CD4-positive, alpha-beta T cell treated with Interleukin-1 beta for 1 hour (primary cell): ENCODE results near the gene PLEKHG5.

Experiments
- DNase-seq, 2 donors: peaks; one replicate each; pipeline ENCODE4 v3.0.0-alpha.2; 2020 to 2022

Gene PLEKHG5, protein sequence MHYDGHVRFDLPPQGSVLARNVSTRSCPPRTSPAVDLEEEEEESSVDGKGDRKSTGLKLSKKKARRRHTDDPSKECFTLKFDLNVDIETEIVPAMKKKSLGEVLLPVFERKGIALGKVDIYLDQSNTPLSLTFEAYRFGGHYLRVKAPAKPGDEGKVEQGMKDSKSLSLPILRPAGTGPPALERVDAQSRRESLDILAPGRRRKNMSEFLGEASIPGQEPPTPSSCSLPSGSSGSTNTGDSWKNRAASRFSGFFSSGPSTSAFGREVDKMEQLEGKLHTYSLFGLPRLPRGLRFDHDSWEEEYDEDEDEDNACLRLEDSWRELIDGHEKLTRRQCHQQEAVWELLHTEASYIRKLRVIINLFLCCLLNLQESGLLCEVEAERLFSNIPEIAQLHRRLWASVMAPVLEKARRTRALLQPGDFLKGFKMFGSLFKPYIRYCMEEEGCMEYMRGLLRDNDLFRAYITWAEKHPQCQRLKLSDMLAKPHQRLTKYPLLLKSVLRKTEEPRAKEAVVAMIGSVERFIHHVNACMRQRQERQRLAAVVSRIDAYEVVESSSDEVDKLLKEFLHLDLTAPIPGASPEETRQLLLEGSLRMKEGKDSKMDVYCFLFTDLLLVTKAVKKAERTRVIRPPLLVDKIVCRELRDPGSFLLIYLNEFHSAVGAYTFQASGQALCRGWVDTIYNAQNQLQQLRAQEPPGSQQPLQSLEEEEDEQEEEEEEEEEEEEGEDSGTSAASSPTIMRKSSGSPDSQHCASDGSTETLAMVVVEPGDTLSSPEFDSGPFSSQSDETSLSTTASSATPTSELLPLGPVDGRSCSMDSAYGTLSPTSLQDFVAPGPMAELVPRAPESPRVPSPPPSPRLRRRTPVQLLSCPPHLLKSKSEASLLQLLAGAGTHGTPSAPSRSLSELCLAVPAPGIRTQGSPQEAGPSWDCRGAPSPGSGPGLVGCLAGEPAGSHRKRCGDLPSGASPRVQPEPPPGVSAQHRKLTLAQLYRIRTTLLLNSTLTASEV

GRCh38 chr1:6491480-6491962, at the start of gene PLEKHG5:
Gene PLEKHG5 (minus strand): TSS chr1:6491667. CDS start chr1:6477571, 14,096 bp downstream.
- DNase-seq = no peak

- no peak for DNase-seq
Observed at GRCh38 chr1:6538956-6539355, 47.5 kb upstream of the PLEKHG5 start.

- DNase-seq = no peak
Observed at GRCh38 chr1:6536291-6536690, 44.8 kb upstream of the PLEKHG5 start.

DNA sequence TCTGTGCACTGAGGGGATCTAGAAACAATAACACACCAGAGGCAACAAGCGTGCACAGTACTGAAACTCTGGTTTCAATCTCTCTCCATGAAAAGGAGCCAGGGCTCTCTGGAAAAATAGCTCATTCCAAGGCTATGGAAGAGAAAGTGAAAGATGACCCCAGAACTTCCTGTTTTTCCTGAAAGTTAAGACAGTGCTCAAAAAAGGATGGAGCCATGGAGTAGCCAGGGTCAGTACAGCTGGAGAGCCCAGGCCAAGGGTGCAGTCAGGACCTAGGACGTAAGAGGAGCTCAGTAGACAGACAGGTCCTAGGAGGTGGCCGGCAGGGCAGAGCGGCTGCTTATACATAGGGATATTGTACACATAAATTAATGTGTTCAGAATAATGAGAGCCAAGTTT, 43.7 kb upstream of the PLEKHG5 start:
- DNase-seq = no peak

DNA sequence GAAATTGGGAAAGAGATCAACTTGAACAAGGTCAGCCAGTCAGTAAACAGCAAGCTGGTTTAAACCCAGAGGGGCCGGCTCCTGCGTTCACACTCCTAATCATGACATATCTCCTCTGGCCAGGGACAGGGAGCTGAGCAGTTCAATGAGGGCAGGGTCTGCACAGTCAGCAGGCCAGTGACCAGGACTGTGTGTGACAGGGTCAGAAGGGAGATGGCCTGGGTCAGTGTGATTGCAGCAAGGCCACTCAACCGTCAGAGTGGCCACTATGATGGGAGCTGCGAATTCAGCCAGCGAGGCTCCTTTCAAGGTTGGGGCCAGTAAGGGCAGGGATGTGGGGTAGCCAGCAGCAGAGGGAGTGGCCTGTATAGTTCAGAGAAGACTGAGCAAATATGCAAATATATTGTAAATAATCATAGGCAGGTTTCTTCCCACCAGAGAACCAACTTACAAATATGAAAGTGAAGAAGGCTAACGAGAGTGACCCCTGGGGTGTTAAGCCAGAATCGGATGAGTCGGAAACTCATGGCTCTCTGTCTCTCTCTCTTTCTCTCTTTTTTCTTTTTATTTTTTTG, 42.9 kb upstream of the PLEKHG5 start:
- DNase-seq = no peak

GRCh38 chr1:6531996-6532395, 40.5 kb upstream of the PLEKHG5 start:
- DNase-seq = no peak

DNA sequence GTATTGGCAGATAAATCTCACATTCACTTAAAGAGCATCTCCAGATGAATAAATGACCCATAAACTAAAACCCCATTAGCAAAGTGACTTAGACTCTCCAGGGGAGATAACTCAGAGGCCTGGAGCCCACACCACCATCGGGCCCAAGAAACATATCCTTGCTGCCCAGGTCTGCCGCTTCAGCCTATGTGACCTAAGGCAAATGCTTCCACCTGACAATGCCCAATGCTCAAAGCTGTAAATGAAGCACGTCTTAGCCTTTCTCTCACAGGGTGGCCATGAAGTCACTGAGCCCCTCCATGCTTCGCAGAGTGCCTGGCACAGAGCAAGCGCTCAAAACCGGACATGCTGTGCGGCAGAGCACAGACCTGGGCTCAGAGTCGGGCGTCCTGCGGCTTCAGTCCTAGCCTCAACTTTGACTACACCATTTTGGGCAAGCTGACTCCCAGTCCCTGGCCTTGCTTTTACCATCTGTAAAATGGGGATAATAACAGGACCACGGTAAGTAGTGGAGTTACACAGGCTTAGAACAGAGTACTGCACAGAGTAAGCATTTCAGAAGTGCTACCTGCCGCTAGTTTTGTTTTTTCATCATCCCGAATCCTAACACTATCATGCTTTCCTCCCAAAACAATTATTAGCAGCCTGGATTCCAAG, 39.2 kb upstream of the PLEKHG5 start:
- DNase-seq = no peak

DNA sequence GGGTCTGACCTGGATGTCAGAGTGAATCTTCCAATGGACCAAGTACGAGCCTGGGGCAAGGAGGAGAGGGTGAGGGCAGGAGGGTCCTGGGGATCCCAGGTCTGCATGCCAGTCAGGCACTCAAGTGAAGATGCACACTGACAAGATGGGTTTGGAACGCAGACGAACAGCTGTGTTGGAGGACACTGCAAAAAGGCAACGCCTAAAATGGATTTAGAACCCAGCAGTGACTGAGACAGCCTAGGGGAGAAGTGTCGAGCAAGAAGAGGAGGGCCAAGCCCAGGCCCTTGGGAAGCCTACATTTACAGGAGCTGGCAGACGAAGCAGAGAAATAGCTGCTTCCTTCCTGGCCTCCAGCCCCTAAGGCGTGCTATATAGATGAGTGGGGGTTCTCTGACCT, 37.0 kb upstream of the PLEKHG5 start:
- no peak for DNase-seq

- no peak for DNase-seq
Observed at GRCh38 chr1:6526316-6526715, 34.8 kb upstream of the PLEKHG5 start.

- DNase-seq = no peak
Observed at GRCh38 chr1:6523566-6523965, 32.1 kb upstream of the PLEKHG5 start.

GRCh38 chr1:6521536-6521935, 30.1 kb upstream of the PLEKHG5 start:
- no peak for DNase-seq

DNA sequence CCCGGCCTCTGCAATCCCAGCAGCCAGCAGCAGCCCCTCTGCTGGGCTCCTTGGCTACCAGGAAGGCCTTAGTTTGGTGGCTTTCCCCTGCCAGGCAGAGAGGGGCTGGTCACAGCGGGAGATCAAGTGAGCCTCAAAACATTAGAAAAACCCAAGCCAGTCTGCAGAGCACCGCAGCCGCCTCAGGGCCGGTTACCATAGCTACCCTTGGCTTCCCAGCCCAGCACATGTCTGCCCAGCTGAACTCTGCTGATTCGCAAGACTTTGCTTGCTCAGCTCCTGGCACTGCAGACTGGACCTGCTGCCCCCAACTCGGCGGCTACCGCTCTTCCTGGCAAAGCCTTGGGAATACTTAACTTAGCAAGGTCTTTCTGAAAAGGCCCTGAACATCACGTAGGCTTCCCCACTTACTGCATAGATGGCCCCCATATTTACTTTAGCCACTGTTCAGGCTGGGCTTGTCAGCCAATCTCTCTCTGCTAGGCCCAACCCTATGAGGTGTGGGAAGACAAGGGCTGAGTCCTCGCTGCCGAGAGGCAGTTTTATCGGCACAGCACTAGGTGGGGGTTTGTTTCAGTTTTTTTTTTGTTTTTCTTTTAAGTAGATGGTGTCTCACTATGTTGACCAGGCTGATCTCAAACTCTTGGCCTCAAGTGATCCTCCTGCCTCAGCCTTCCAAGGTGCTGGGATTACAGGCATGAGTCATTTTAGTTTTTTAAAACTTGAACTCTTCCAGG, 28.6 kb upstream of the PLEKHG5 start:
- DNase-seq = no peak

GRCh38 chr1:6519491-6519934, 28.0 kb upstream of the PLEKHG5 start:
- no peak for DNase-seq

- DNase-seq = no peak
Observed at GRCh38 chr1:6517435-6517851, 26.0 kb upstream of the PLEKHG5 start.

- DNase-seq = no peak
Observed at GRCh38 chr1:6515771-6516170, 24.3 kb upstream of the PLEKHG5 start.

DNA sequence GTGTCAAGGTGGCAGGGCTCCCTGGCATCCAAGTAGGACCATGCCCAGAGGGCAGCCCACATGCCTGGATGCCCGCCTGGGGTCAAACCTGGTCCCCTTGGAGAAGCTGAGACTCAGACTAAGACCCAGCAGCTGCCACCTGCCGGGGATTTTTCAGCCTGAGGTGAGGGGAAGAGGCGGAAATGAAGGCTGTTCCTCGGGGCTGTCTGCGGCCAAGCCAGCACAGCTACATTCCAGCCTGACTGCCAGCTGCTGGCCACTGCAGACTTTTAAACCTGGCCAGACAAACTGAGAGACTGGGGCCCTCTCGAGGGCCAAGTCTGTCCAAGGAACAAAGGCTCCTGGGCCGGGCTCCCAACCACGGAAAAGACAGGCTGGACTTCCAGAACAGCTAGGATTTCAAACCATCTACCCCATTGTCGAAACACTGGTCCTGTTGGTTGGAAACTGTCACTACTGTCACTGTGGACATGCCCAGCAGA, 21.9 kb upstream of the PLEKHG5 start:
- no peak for DNase-seq

DNA sequence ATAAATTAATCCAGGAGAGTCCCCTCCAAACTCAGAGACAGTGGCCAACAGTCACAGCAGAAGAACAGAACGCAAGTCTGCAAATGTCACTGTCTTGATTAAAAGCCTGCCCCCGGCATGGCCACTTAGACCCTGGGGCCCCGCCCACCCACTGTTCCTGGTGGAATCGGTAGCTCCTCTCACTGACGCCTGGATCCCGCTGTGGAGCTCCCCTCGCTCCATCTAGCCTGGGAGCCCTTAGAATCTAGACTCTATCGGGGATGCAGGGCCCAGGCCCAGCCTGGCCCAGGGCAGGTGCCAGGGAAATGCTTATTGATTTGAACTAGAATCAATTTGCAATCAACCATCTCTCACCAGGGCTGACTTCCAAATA, 21.4 kb upstream of the PLEKHG5 start:
- DNase-seq = no peak

DNA sequence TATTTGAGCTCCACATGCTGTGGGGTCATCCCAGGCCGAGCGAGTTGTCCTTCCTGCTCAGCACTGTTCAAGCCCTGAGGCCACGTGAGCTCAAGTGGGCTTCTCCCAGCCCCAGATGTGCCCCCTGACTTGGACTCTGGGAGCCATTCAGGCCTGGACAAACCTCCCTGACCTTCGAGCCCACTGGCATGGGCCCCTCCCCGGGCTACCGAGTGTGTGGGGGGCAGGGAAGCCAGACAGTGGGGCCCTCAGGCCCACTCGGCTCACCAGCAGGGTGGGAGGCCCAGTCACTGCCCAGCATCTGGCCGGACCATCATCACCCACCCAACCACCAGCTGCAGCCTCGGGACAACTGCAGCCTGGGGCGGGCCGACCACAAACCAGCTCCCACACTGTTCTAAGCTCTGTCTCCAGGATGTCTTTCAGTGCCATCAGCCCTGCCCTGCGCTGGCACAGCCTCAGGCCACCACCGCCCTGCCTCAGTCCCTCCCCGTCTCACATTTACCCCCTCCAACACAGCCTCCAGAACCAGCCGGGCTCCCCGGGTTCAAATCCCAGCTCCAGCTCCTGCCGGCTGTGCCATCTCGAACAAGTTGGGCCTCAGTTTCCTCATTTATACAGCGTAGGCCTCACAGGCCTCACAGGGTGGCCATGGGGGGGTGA, 20.9 kb upstream of the PLEKHG5 start:
- DNase-seq = no peak

GRCh38 chr1:6511561-6512244, 20.2 kb upstream of the PLEKHG5 start:
- no peak for DNase-seq

DNA sequence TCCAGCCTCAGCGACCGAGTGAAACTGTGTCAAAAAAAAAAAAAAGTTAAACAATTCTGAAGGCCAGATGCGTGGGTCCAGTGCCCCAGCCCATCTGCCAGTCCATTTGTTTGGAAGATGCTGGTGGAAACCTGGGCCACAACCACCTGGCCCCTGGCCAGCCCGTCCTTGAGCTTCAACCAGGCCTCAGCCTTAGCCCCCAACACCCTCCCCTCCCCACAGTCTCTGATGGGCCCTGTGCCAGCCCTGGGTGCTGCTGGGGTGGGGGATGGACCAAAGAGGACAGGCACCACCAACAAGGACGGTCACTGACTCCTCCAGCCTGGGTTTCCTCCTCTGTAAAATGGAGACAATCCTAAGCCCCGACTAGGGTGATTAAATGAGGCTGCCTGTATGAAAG, 19.6 kb upstream of the PLEKHG5 start:
- no peak for DNase-seq

DNA sequence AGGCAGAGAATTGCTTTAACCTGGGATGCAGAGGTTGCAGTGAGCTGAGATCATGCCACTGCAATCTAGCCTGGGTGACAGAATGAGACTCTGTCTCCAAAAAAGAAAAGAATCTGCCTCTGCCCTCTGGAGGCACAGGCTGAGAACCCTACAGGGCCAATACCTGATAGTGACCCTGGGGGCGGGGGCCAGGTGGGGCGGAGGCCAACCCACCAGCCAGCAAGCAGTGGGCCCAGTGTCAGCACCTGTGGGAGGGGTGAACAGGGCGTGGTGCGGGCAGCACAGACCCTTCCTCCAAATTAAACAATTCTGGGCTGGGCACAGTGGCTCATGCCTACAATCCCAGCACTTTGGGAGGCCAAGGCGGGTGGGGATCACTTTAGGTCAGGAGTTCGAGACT, 19.0 kb upstream of the PLEKHG5 start:
- no peak for DNase-seq
